ENCODE measurements around the gene RCAN2.

RCAN2 gene

DNA sequence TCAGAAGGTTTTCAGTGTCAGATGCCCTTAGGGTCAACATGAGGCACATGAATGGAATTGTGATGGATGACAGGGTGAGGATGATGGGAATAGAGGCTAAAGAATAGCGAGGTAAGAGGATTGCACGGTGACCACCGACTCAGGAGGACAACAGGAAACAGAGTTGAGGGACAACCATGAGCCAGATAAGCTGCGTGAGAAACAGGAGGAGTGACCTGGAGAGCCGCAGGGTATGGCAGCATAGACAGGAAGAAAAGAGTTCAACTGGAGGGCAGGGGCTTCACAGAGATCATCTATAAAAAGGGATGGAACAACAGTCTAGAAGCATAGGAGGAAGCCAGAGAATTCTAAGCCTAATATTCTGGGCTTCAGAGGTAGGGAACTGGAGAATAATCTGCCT, 235.7 kb downstream of the RCAN2 start:
- no peak for TF ChIP-seq FOXP2 (optimal IDR thresholded peaks at IDR 0.05; ENCODE audit: borderline replicate concordance, extremely low read depth, extremely low read length, insufficient read depth)
- no peak for TF ChIP-seq SIN3A (IDR thresholded peaks at IDR 0.05; ENCODE audit: borderline replicate concordance, insufficient read depth, low read length)
- no peak for TF ChIP-seq POLR2AphosphoS5 (IDR thresholded peaks at IDR 0.05; ENCODE audit: low read depth, low read length)
- TF ChIP-seq TAF1 (IDR thresholded peaks at IDR 0.05; ENCODE audit: borderline replicate concordance, insufficient read depth, low read length) = no peak
- TF ChIP-seq, protein P1, sequence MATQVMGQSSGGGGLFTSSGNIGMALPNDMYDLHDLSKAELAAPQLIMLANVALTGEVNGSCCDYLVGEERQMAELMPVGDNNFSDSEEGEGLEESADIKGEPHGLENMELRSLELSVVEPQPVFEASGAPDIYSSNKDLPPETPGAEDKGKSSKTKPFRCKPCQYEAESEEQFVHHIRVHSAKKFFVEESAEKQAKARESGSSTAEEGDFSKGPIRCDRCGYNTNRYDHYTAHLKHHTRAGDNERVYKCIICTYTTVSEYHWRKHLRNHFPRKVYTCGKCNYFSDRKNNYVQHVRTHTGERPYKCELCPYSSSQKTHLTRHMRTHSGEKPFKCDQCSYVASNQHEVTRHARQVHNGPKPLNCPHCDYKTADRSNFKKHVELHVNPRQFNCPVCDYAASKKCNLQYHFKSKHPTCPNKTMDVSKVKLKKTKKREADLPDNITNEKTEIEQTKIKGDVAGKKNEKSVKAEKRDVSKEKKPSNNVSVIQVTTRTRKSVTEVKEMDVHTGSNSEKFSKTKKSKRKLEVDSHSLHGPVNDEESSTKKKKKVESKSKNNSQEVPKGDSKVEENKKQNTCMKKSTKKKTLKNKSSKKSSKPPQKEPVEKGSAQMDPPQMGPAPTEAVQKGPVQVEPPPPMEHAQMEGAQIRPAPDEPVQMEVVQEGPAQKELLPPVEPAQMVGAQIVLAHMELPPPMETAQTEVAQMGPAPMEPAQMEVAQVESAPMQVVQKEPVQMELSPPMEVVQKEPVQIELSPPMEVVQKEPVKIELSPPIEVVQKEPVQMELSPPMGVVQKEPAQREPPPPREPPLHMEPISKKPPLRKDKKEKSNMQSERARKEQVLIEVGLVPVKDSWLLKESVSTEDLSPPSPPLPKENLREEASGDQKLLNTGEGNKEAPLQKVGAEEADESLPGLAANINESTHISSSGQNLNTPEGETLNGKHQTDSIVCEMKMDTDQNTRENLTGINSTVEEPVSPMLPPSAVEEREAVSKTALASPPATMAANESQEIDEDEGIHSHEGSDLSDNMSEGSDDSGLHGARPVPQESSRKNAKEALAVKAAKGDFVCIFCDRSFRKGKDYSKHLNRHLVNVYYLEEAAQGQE (IDR thresholded peaks at IDR 0.05; ENCODE audit: insufficient read depth in 1 of 2, low read depth in 2 of 2, low read length in 2 of 2) = no peak

DNA sequence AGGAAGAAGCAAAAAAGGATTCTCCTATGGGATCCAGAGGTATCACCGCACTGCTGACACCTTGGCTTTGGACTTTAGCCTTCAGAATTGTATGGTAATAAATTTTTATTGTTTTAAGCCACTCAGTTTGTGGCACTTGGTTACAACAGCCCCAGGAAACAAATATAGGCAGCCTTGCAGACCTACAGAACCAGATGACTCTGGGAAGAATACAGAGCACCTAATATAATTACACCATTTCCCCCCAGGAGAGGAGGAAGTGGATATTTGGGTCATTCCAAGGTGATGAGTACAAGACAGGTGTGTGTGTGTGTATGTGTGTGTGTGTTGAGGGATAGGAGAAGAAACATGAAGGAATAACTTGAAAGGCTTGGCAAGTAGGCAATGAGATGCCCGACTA, 236.3 kb downstream of the RCAN2 start:
- no peak for TF ChIP-seq SIN3A (IDR thresholded peaks at IDR 0.05; ENCODE audit: borderline replicate concordance, insufficient read depth, low read length)
- no peak for TF ChIP-seq TAF1 (IDR thresholded peaks at IDR 0.05; ENCODE audit: borderline replicate concordance, insufficient read depth, low read length)
- TF ChIP-seq POLR2AphosphoS5 (IDR thresholded peaks at IDR 0.05; ENCODE audit: low read depth, low read length) = no peak
- no peak for TF ChIP-seq FOXP2 (optimal IDR thresholded peaks at IDR 0.05; ENCODE audit: borderline replicate concordance, extremely low read depth, extremely low read length, insufficient read depth)
- TF ChIP-seq, protein P1 (IDR thresholded peaks at IDR 0.05; ENCODE audit: insufficient read depth in 1 of 2, low read depth in 2 of 2, low read length in 2 of 2) = no peak

DNA sequence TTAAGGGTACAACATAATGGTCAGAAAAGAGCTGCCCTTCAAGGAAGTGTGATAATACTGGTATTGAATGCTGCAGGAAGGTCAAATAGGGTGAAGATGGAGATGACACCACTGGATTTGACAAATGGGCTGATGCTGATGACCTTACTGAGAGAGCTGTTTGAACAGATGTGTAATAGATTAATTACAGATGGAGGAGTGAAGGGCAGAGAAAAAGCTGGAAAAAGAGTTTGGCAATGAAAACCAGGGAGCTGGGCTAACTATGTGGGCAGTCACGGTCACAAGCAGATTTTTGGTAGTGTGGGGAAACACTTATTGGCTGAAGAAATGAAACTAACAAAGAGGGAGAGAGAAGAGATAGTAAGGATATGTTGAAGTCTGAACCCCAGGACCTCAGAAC, 236.9 kb downstream of the RCAN2 start:
- TF ChIP-seq FOXP2 (optimal IDR thresholded peaks at IDR 0.05; ENCODE audit: borderline replicate concordance, extremely low read depth, extremely low read length, insufficient read depth) = no peak
- TF ChIP-seq, protein P1 (IDR thresholded peaks at IDR 0.05; ENCODE audit: insufficient read depth in 1 of 2, low read depth in 2 of 2, low read length in 2 of 2) = no peak
- TF ChIP-seq POLR2AphosphoS5 (IDR thresholded peaks at IDR 0.05; ENCODE audit: low read depth, low read length) = no peak
- TF ChIP-seq TAF1 (IDR thresholded peaks at IDR 0.05; ENCODE audit: borderline replicate concordance, insufficient read depth, low read length) = no peak
- TF ChIP-seq SIN3A (IDR thresholded peaks at IDR 0.05; ENCODE audit: borderline replicate concordance, insufficient read depth, low read length) = no peak

DNA sequence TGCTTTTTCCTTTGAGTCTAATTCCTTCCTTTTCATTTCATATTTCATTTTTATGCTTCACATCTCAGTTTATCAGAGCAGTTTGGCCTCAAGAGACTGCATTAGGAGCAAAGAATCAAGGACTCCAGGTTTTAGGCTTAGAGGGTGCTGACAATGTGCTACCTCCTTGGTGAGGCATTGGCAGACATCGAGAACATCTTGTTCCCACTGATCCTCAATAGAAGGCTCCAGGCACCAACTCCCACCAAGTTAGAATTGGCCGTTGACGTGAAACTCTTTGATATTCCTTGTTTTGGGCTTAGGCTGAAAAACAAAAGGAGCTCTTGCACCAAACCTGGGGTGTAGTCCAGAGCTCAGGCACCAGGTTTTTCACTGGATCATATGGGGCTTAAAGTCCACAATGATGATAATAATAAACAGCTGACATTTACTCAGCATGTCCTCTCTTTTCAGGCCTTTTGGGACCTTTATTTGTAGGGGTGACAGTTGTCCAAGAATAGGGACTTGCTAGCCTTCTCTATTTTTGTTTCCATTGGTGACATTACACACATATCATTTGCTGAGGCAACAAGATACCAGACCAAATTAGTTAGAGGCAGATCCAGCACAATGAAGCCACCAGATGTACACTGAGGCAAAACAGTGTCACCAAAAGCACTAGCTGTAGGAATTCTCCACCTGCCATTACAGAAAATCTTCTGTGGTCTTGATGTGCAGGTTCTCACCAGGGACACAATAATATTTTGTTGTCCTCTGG, 239.5 kb downstream of the RCAN2 start:
- TF ChIP-seq FOXP2 (optimal IDR thresholded peaks at IDR 0.05; ENCODE audit: borderline replicate concordance, extremely low read depth, extremely low read length, insufficient read depth) = no peak
- TF ChIP-seq POLR2AphosphoS5 (IDR thresholded peaks at IDR 0.05; ENCODE audit: low read depth, low read length) = no peak
- TF ChIP-seq TAF1 (IDR thresholded peaks at IDR 0.05; ENCODE audit: borderline replicate concordance, insufficient read depth, low read length) = no peak
- TF ChIP-seq, protein P1 (IDR thresholded peaks at IDR 0.05; ENCODE audit: insufficient read depth in 1 of 2, low read depth in 2 of 2, low read length in 2 of 2) = no peak
- TF ChIP-seq SIN3A (IDR thresholded peaks at IDR 0.05; ENCODE audit: borderline replicate concordance, insufficient read depth, low read length) = no peak

Data from PFSK-1 (cell line).